Measurements from ENCODE around the gene CPA1.

The CPA1 gene

GRCh38 chr7:130379921-130380860 is at the start of gene CPA1:
TSS of gene CPA1 (plus strand) at chr7:130380494. CDS start at chr7:130380521, 27 bp downstream.
- no peak for DNase-seq

- no peak for DNase-seq
These were observed 47.8 kb upstream of the CPA1 start for GRCh38 chr7:130332259-130333053.

DNA sequence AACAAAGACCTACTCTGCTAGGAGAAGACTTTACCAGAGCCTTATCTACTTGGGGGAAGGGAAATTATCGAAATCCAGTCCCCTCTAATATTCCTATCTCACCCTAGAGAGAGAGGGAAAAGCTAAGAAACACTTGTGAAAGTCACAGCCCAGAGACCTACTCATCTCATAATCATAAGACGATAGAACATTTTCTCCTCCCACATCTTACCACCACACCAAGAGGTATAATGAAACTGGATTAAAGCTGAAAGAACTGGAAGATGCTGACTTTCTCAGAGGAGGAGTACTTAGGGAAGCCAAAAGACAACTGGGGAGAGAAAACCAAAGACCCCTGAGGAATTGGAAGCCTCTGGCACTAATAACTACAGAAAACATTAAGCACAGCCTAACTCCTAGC is 46.5 kb upstream of the CPA1 start:
- DNase-seq: no peak

GRCh38 chr7:130334274-130334673 is 46.0 kb upstream of the CPA1 start:
- DNase-seq: no peak

DNA sequence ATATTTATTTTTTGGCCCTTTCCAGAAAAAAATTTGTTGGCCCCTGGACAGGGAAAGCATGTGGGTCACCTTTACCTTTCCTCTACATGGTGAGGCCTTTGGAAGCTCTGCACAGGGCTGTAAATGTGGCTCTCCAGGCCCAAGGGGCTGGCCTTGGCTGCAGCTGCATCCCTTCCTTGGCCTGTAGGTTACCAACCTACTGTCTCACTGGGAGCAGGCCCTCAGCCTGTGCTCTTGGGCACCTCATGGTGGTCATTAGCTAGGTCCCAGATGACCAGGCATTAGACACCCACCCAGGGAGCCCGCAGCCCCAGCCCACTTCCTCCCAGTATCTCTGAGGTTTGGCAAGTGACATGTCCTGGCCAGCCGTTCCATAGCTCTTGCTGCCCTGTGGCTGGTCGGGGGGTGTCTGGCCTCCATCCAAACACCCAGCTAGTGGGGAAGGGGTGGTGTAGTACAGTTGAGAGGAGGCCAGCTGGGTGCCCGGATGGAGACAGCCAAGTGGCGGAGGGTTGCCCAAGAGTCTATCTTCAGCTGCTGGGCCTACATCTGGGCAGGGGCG is 42.8 kb upstream of the CPA1 start:
- DNase-seq: no peak

- no peak for DNase-seq
These were observed 42.1 kb upstream of the CPA1 start for GRCh38 chr7:130338233-130338632.

- no peak for DNase-seq
These were observed 38.4 kb upstream of the CPA1 start for GRCh38 chr7:130341882-130342281.

DNA sequence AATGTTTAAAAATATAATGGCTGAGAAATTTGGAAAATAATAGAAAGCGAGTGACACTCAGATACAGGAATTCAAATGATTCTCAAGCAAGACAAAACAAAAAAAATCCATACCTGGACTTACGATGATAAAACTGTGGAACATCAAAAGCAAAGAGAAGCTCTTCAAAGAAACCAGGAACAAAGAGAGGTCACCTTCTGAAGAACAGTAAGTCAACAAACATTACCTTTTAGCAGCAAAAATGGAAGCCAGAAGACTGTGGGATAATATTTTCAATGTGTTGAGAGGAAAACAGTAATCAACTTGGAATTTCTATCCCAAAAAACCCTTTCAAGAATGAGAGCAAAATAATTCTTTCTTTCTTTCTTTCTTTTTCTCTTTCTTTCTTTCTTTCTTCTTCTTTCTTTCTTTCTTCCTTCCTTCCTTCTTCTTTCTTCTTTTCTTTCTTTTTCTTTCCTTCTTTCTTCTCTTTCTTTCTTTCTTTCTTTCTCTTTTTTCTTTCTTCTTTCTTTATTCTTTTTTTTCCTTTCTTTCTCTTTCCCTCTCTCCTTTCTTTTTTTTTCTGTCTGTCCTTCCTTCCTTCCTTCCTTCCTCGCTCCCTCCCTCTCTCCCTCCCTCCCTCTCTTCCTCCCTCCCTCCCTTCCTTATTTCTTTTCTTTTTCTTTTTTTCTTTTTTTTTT is 37.5 kb upstream of the CPA1 start:
- DNase-seq: no peak

DNA sequence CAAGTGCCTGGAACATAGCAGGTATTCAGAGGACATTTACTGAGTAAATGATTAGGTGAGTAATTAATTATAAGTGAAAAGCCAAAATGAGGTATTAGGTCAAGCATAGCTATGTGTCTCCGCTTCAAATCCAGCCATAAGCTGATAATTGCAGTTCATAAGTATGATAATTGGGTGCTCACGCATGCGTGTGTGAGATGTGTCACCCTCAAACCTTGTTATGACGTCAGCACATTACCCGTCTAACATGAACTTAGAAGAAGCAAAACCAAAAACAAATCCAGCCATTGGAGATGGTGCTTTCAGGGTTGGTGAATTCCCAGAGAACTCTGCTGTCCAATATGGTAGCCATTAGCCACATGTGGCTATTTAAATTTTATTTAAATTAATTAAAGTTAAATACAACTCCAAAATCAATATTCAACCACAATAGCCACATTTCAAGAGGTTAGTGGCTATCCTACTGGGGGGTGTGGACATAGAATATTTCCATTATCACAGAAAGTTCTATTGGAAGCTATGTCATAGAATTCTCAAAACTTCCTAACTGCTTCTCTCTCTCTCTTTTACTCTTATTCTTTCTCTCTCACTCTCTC is 35.9 kb upstream of the CPA1 start, which contains the start of gene CPA5:
TSS of gene CPA5 (plus strand) at position 546 of the 596 bp plus-strand sequence. CDS start 1,670 bp downstream, outside the sequence.
- no peak for DNase-seq

DNA sequence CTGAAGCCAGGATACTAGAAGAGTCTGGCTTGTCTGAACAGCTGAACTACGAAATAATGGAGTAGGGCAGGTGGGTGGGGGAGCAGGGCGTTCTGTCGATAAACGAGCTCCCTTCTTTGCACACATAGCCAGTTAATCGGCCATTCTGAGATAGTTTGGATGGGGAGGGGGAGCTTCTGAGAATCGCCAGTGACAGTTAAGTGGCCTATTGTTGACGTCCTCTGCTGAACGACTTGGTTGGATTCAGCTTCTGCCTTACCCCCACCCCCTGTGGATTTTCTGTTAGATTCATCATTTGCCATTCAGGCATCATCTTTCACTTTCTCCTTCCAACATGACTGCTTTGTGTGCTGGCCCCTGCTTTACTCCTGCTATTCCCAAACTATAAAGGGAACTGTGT is 35.2 kb upstream of the CPA1 start:
- no peak for DNase-seq

- no peak for DNase-seq
These were observed 34.6 kb upstream of the CPA1 start for GRCh38 chr7:130345725-130346124.

- DNase-seq: no peak
These were observed 34.0 kb upstream of the CPA1 start for GRCh38 chr7:130346177-130346905.

DNA sequence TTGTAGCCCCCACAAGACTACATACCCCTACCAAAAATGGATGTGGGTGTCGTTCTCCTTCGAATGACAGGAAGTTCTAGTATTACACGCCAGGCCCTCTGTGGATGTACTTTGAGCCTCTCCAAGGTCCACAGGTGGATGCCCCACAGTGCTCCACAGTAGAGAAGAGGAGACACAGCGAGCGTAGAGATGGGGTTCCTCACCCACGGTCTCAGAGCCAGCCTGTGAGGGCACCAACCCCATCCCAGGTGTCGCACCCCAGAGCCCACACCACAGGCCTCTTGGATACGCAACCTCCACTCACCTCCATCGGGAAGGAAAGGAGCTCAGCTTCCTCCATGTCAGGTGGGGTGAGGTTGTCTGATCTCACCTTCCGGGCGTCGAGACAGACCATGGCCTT is 33.4 kb upstream of the CPA1 start:
- DNase-seq: no peak

- no peak for DNase-seq
These were observed 30.1 kb upstream of the CPA1 start for GRCh38 chr7:130349911-130350782.

DNA sequence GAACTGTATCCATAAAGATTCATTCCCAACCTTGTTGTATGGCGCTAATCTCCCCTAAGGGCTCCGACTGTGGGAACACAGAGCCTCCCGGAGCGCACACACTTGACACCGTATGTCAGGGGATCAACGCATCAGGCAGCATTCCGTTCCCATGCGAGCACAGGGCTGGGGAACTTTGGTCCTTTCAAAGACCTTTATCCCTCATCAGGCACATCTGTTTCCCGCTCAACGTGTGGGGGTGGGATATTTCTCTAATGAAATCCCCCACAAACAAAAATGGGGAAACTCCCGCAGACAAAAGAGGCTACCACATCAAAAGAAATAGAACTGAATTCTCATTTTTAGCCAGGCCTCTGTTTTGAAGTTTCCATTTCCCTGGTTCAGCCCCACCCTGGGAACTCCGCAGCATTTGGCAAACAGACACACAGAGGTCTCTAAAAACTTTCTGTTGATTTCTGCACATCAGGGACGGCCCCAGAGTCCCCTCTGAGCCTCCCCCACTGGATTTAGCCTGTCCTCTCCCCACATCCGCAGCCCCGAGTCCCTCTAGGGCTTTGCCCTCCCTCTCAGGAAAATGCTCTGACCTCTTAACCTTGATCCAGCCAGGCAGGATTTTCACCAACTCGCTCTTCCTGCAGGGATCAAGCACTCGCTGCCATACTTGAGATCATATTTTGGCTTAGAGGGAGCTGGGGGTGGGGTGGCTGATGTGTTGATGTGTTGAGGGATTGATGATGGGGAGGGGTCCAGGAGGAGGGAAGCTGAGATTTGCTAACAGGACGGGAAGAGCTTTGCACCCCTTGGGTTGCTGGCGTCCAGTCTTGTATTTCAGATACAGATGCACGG is 29.1 kb upstream of the CPA1 start:
- DNase-seq: no peak

DNA sequence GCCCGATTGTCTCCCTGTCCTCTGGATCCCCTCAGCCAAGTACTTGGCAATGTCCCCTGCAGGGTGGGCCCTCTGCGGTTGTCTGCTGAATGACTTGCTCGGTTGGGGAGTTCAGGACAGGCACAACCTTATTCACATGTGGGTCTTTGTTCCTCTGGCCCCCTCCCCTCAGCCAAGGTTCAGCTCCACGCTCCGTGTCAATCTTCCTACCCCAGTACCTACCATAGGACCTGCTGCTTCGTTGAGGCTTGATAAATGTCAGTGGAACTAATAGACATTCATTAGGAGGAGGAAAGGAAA is 28.6 kb upstream of the CPA1 start:
- DNase-seq: no peak

DNA sequence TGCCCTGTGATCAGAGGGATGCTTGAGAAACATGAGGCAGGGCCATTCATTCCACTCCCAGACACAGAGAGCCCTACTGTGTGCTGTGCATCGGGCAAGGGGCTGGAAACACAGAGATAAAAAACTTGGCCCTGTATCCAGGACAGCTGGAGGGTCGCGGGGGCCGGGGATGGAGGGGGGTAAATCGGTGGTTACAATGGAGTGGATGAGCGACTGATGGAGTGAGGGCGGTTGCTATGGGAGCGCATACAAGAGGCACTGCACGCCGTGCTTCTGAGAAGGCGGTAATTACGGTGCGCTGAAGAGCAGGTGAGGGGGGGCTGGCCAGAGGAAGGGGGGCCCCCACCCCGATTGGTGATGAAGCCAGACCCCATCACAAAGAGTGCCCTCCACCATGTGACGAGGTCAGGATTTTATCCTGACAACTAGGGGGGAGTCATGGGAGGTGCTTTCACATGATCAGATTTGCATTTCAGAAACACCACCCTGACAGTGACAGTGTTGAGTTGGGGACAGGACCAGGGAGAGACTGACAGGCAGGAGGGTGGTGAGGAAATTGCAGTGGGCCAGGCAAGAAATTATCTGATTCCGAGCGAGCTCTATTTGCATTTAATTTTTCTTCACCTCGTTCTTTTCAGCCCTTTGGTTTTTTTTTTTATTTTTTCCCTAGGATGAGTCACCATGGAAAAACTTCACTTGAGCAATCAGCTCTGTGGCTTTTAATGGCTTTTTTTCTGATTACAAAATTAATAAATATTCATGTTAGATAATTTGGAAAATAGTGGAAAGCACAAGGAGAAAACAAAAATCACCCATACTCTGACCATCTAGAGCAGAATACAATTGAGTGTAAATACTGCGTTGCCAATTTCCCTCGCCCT is 27.9 kb upstream of the CPA1 start:
- no peak for DNase-seq

DNA sequence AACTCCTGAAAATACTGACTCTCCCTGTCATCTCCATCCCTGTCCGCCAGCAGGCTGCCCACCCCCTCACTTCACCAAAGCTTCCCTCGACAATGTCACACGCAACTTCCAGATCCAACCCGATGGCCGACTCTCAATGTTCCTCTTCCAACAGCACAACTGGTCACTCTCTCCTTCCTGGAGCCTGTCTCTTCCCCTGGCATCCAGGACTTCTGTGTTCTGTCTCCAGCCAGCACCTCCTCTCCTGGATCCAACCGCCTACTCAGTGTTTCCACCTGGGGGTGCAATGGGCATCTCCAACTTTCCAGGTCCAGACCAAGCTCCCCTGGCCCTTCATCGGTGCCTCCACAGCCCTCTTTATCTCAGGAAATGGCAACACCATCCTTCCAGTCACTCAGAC is 27.1 kb upstream of the CPA1 start:
- DNase-seq: no peak
